SK-N-SH (cell line): Measurements from ENCODE around the gene LILRB4. TPM values are rescaled to one million over a fixed set of nuclear protein-coding genes. Genes with fewer than 3 reads are reported as not detected.
"Not testable (repeated sequence)": the region's sequence is repeated elsewhere in the genome, so short reads cannot be mapped to it uniquely, and the experiment has no call there.

Experiments
- CTCF ChIA-PET: fragments of 300-600, 350-600 bp; formaldehyde crosslinking; extraction: SDS; loops from one replicate; lab custom pipeline; 2021; lab: Yijun Ruan, JAX
- POLR2A ChIA-PET: fragments of 350-600 bp; sonication (Branson Sonifier 250); formaldehyde crosslinking; extraction: SDS; loops from one replicate; lab custom pipeline; 2020; ENCODE audit warnings: antibody characterized with exemption, inconsistent platforms; lab: Yijun Ruan, JAX
- DNase-seq: peaks from one replicate; pipeline ENCODE4 v3.0.0; 2012
- H2AFZ ChIP-seq: fragments of 200-600 bp; sonication (generic); 2 replicates; pipeline ENCODE4 v1.8.1; 2016; ENCODE audit warnings: antibody characterized with exemption, mild to moderate bottlenecking, low read depth
- H3F3A ChIP-seq: fragments of 200-600 bp; sonication (generic); replicated peaks from 2 replicates; pipeline ENCODE3; 2016; ENCODE audit warnings: antibody characterized with exemption, mild to moderate bottlenecking; ENCODE audit not compliant: insufficient read depth
- H3K27ac ChIP-seq, 2 experiments: fragments of 200-500 bp in 1 of 2; fragments of 200-600 bp in 1 of 2; sonication (Bioruptor generic) in 1 of 2; sonication (generic), shearing (Covaris generic) in 1 of 2; 2 replicates each; pipeline versions ENCODE4 v1.5.1 to v1.6.1; 2014 to 2016; ENCODE audit warnings: low read depth in 2 of 2, inconsistent platforms in 1 of 2, low read length in 1 of 2, mild to moderate bottlenecking in 1 of 2, mixed read lengths in 1 of 2
- H3K27me3 ChIP-seq: fragments of 200-600 bp; sonication (generic), shearing (Covaris generic); 2 replicates; pipeline ENCODE4 v1.6.1; 2016; ENCODE audit warnings: mixed run types; ENCODE audit not compliant: insufficient read depth
- H3K36me3 ChIP-seq, 2 experiments: fragments of 200-500 bp in 1 of 2; fragments of 200-600 bp in 1 of 2; sonication (Bioruptor generic) in 1 of 2; sonication (generic) in 1 of 2; replicated peaks in 1 of 2; 2 replicates each; pipeline versions ENCODE3 to v1.5.1; 2014 to 2016; ENCODE audit warnings: low read length in 1 of 2, mild to moderate bottlenecking in 1 of 2; ENCODE audit not compliant: insufficient read depth in 2 of 2, control insufficient read depth in 1 of 2
- H3K4me1 ChIP-seq, 2 experiments: fragments of 200-500 bp in 1 of 2; fragments of 200-600 bp in 1 of 2; sonication (Bioruptor generic) in 1 of 2; sonication (generic), shearing (Covaris generic) in 1 of 2; 2 replicates each; pipeline versions ENCODE4 v1.5.1 to v1.6.1; 2014 to 2016; ENCODE audit warnings: low read depth in 1 of 2, low read length in 1 of 2, mixed run types in 1 of 2; ENCODE audit not compliant: insufficient read depth in 2 of 2, control insufficient read depth in 1 of 2
- H3K4me2 ChIP-seq: fragments of 200-600 bp; sonication (generic), shearing (Covaris generic); 2 replicates; pipeline ENCODE4 v1.6.1; 2017; ENCODE audit warnings: mixed run types
- H3K4me3 ChIP-seq, 2 experiments: fragments of 200-500 bp in 1 of 2; fragments of 200-600 bp in 1 of 2; sonication (Bioruptor generic) in 1 of 2; sonication (generic), shearing (Covaris generic) in 1 of 2; 2 replicates each; pipeline versions ENCODE4 v1.5.1 to v1.8.1; 2014 to 2016; ENCODE audit warnings: low read depth in 2 of 2, inconsistent platforms in 1 of 2, low read length in 1 of 2, mild to moderate bottlenecking in 1 of 2, mixed read lengths in 1 of 2, moderate library complexity in 1 of 2
- H3K79me2 ChIP-seq: fragments of 200-600 bp; sonication (generic); 2 replicates; pipeline ENCODE4 v1.8.1; 2017; ENCODE audit warnings: mild to moderate bottlenecking; ENCODE audit not compliant: insufficient read depth
- H3K9ac ChIP-seq: fragments of 200-600 bp; sonication (generic); 2 replicates; pipeline ENCODE4 v1.6.1; 2017; ENCODE audit warnings: mixed run types
- H3K9me2 ChIP-seq: fragments of 200-600 bp; sonication (generic); 2 replicates; pipeline ENCODE4 v1.6.1; 2017; ENCODE audit warnings: mixed run types
- H3K9me3 ChIP-seq: fragments of 200-600 bp; sonication (generic); 2 replicates; pipeline ENCODE4 v1.6.1; 2017; ENCODE audit warnings: mixed run types, mild to moderate bottlenecking, moderate library complexity
- H4K20me1 ChIP-seq: fragments of 200-600 bp; sonication (generic); 2 replicates; pipeline ENCODE4 v1.6.1; 2017; ENCODE audit warnings: mild to moderate bottlenecking, mixed run types; ENCODE audit not compliant: insufficient read depth
- FOSL2 ChIP-seq: IDR thresholded peaks from 2 replicates; pipeline ENCODE4 v1.4.0; 2012; ENCODE audit warnings: low read depth, mild to moderate bottlenecking, moderate library complexity, borderline replicate concordance
- GABPA ChIP-seq: IDR thresholded peaks from 2 replicates; pipeline ENCODE4 v1.4.0; 2012; ENCODE audit warnings: low read depth, mild to moderate bottlenecking
- IRF3 ChIP-seq: fragments of 150-350 bp; IDR thresholded peaks from 2 replicates; pipeline ENCODE4 v1.6.1; 2016; ENCODE audit warnings: mild to moderate bottlenecking, low read depth, low read length
- MAX ChIP-seq: IDR thresholded peaks from 2 replicates; pipeline ENCODE4 v1.4.0; 2012; ENCODE audit warnings: low read depth
- NFIC ChIP-seq: IDR thresholded peaks from 2 replicates; pipeline ENCODE4 v1.4.0; 2012; ENCODE audit warnings: borderline replicate concordance
- NRF1 ChIP-seq: IDR thresholded peaks from 2 replicates; pipeline ENCODE4 v1.6.1; 2012; ENCODE audit warnings: low read depth, mild to moderate bottlenecking, low read length
- PBX3 ChIP-seq: IDR thresholded peaks from 2 replicates; pipeline ENCODE4; 2012
- POLR2AphosphoS5 ChIP-seq: IDR thresholded peaks from 2 replicates; pipeline ENCODE4 v1.6.1; 2012; ENCODE audit warnings: low read depth, low read length
- SMC3 ChIP-seq: IDR thresholded peaks from 2 replicates; pipeline ENCODE4 v1.6.1; 2012; ENCODE audit warnings: low read depth, low read length, improper control_type of control experiment
- TEAD4 ChIP-seq: IDR thresholded peaks from 2 replicates; pipeline ENCODE4 v1.4.0; 2012; ENCODE audit warnings: mild to moderate bottlenecking, borderline replicate concordance; ENCODE audit not compliant: insufficient read depth
- USF2 ChIP-seq: fragments of 150-350 bp; IDR thresholded peaks from 2 replicates; pipeline ENCODE4 v1.6.1; 2017; ENCODE audit warnings: antibody characterized with exemption, low read length, low read depth, borderline replicate concordance
- WGBS: methylation state at CpG from one replicate; pipeline ENCODE4 v1.1.6; 2017; ENCODE audit warnings: low lambda C conversion rate; 5-methylcytosine and 5-hydroxymethylcytosine counted together
- polyA plus RNA-seq, 3 experiments: library from polyadenylated mRNA; depleted of rRNA; stranded (reverse); fragments of >200 nt; gene quantifications; 2 replicates each; pipeline ENCODE4 v1.2.3, GENCODE V29; 2012

The LILRB4 gene
- polyA plus RNA-seq, 1 of the 3 experiments (the other 2 are of a cell fraction) = not detected

- no peak overlapping the region for H2AFZ ChIP-seq
- TF ChIP-seq TEAD4 (no peak), POLR2AphosphoS5 (no peak), FOSL2 (no peak), USF2 (no peak), GABPA (no peak), MAX (no peak), IRF3 (no peak), NFIC (no peak), SMC3 (no peak), PBX3 (no peak), NRF1 (no peak)
- no peak overlapping the region for H3K9ac ChIP-seq
- H3K4me3 ChIP-seq = no peak overlapping the region
- H3K27ac ChIP-seq = no peak overlapping the region
- H3K27me3 ChIP-seq = peaks cover 33% of the 10 kb centered on the region; the same call in 1 of the 2 replicates
- H3K9me2 ChIP-seq = no peaks in the 10 kb centered on the region
- H3K9me3 ChIP-seq = no peaks in the 10 kb centered on the region
- H4K20me1 ChIP-seq = no peaks in the 10 kb centered on the region
- no peaks in the 10 kb centered on the region for H3K4me1 ChIP-seq
- ChIA-PET CTCF (interaction anchor here (0.7 kb wide), 1 partner anchor 16 kb away, joined by 3 read pairs; no protein-coding TSS in a partner anchor), POLR2A (no interaction called here)
- H3K79me2 ChIP-seq = no peaks in the 10 kb centered on the region
- no peak for DNase-seq
- no peaks in the 10 kb centered on the region for H3F3A ChIP-seq
- no peaks in the 10 kb centered on the region for H3K36me3 ChIP-seq
- no peak overlapping the region for H3K4me2 ChIP-seq
- WGBS = 18% methylated on average over 18 of the region's 18 CpGs
Measured at GRCh38 chr19:54638683-54639082, 24.1 kb upstream of the LILRB4 start.

- H3K36me3 ChIP-seq, H3K27ac ChIP-seq, H3K4me1 ChIP-seq, H3K9ac ChIP-seq, H3F3A ChIP-seq, POLR2A ChIA-PET, H3K79me2 ChIP-seq, H3K4me3 ChIP-seq, H4K20me1 ChIP-seq, H2AFZ ChIP-seq, H3K9me3 ChIP-seq, H3K9me2 ChIP-seq, CTCF ChIA-PET, H3K4me2 ChIP-seq, DNase-seq: not testable (repeated sequence)
- WGBS = 5% methylated on average over 5 of the region's 5 CpGs
- H3K27me3 ChIP-seq = peaks cover 24% of the 10 kb centered on the region; the same call in 1 of the 2 replicates
Measured at GRCh38 chr19:54642953-54643352, 19.8 kb upstream of the LILRB4 start.

GRCh38 chr19:54643583-54643982 is 19.2 kb upstream of the LILRB4 start:
- POLR2A ChIA-PET, H3K9ac ChIP-seq, CTCF ChIA-PET, H3F3A ChIP-seq, H3K4me3 ChIP-seq, H4K20me1 ChIP-seq, DNase-seq, H3K36me3 ChIP-seq, H3K27ac ChIP-seq, H3K9me2 ChIP-seq, H3K4me2 ChIP-seq, H2AFZ ChIP-seq, H3K4me1 ChIP-seq, H3K9me3 ChIP-seq, H3K79me2 ChIP-seq: not testable (repeated sequence)
- H3K27me3 ChIP-seq = peaks cover 28% of the 10 kb centered on the region; the same call in 1 of the 2 replicates
- whole genome bisulfite sequencing = under 1% methylated on average over 6 of the region's 6 CpGs
